H9 (cell line): ENCODE measurements around the gene TRUB2. TPM values are rescaled to one million over a fixed set of nuclear protein-coding genes. Genes with fewer than 3 reads are reported as not detected.

Experiments used
- DNase-seq: peaks from one replicate; pipeline ENCODE4 v3.0.0-alpha.2; 2017
- H2AFZ ChIP-seq: one replicate; pipeline ENCODE4 v1.6.1; 2013; ENCODE audit warnings: mild to moderate bottlenecking, low read length, control low read depth, moderate library complexity
- H2AK5ac ChIP-seq: 2 replicates; pipeline ENCODE4 v1.6.1; 2013; ENCODE audit warnings: low read length, control low read depth, mixed read lengths; ENCODE audit not compliant: insufficient read length
- H2BK120ac ChIP-seq: one replicate; pipeline ENCODE4 v1.6.1; 2013; ENCODE audit warnings: low read depth, mild to moderate bottlenecking, low read length, control low read depth, inconsistent platforms; ENCODE audit not compliant: poor library complexity, severe bottlenecking
- H2BK12ac ChIP-seq: 2 replicates; pipeline ENCODE4 v1.6.1; 2013; ENCODE audit warnings: low read length, control low read depth, mixed read lengths, low read depth; ENCODE audit not compliant: insufficient read length
- H2BK15ac ChIP-seq: 2 replicates; pipeline ENCODE4 v1.6.1; 2013; ENCODE audit warnings: low read depth, low read length, control low read depth
- H2BK20ac ChIP-seq: one replicate; pipeline ENCODE4 v1.6.1; 2013; ENCODE audit warnings: low read depth, mild to moderate bottlenecking, low read length, control low read depth, inconsistent platforms; ENCODE audit not compliant: poor library complexity, severe bottlenecking
- H2BK5ac ChIP-seq: 2 replicates; pipeline ENCODE4 v1.6.1; 2013; ENCODE audit warnings: low read length, control low read depth, mixed read lengths; ENCODE audit not compliant: insufficient read length
- H3K14ac ChIP-seq: 2 replicates; pipeline ENCODE4 v1.6.1; 2013; ENCODE audit warnings: low read length, control low read depth; ENCODE audit not compliant: insufficient read depth
- H3K18ac ChIP-seq: 2 replicates; pipeline ENCODE4 v1.6.1; 2013; ENCODE audit warnings: low read depth, mild to moderate bottlenecking, mixed read lengths, low read length, control low read depth; ENCODE audit not compliant: insufficient read length
- H3K23ac ChIP-seq: 2 replicates; pipeline ENCODE4 v1.6.1; 2013; ENCODE audit warnings: low read length, control low read depth, mixed read lengths, low read depth; ENCODE audit not compliant: insufficient read length
- H3K23me2 ChIP-seq: 2 replicates; pipeline ENCODE4 v1.6.1; 2013; ENCODE audit warnings: low read depth, mild to moderate bottlenecking, mixed read lengths, low read length, control low read depth; ENCODE audit not compliant: insufficient read length, poor library complexity, severe bottlenecking
- H3K27ac ChIP-seq: 2 replicates; pipeline ENCODE4 v1.5.1; 2013; ENCODE audit warnings: low read length, control low read depth, mixed read lengths, low read depth; ENCODE audit not compliant: insufficient read length
- H3K27me3 ChIP-seq: 2 replicates; pipeline ENCODE4 v1.6.1; 2013; ENCODE audit warnings: low read length, control low read depth, inconsistent platforms; ENCODE audit not compliant: insufficient read depth
- H3K4ac ChIP-seq: 2 replicates; pipeline ENCODE4 v1.6.1; 2013; ENCODE audit warnings: low read depth, mild to moderate bottlenecking, control low read depth, inconsistent platforms, low read length, moderate library complexity
- H3K4me1 ChIP-seq: 2 replicates; pipeline ENCODE4 v1.6.1; 2013; ENCODE audit warnings: low read length, control low read depth, inconsistent platforms; ENCODE audit not compliant: insufficient read depth
- H3K4me2 ChIP-seq: 2 replicates; pipeline ENCODE4 v1.6.1; 2013; ENCODE audit warnings: low read length, control low read depth, mixed read lengths; ENCODE audit not compliant: insufficient read length, insufficient read depth
- H3K56ac ChIP-seq: 2 replicates; pipeline ENCODE4 v1.6.1; 2013; ENCODE audit warnings: low read depth, mild to moderate bottlenecking, mixed read lengths, low read length, control low read depth; ENCODE audit not compliant: insufficient read length
- H3K79me1 ChIP-seq: 2 replicates; pipeline ENCODE4 v1.6.1; 2013; ENCODE audit warnings: low read depth, mild to moderate bottlenecking, moderate library complexity, low read length, control low read depth, inconsistent platforms; ENCODE audit not compliant: insufficient read depth, poor library complexity, severe bottlenecking
- H3K79me2 ChIP-seq: 2 replicates; pipeline ENCODE4 v1.6.1; 2013; ENCODE audit warnings: low read length, control low read depth, inconsistent platforms; ENCODE audit not compliant: insufficient read depth
- H3K9ac ChIP-seq: 2 replicates; pipeline ENCODE4 v1.6.1; 2013; ENCODE audit warnings: low read length, control low read depth, mixed read lengths; ENCODE audit not compliant: insufficient read length; ENCODE audit errors: extremely low read depth
- H3K9me3 ChIP-seq: one replicate; pipeline ENCODE4 v1.6.1; 2013; ENCODE audit warnings: low read depth, low read length, inconsistent platforms; ENCODE audit not compliant: control insufficient read depth
- H3T11ph ChIP-seq: one replicate; pipeline ENCODE4 v1.6.1; 2013; ENCODE audit warnings: mild to moderate bottlenecking, low read length, control low read depth, inconsistent platforms
- H4K20me1 ChIP-seq: one replicate; pipeline ENCODE4 v1.6.1; 2013; ENCODE audit not compliant: control insufficient read depth, insufficient read length, insufficient read depth
- H4K5ac ChIP-seq: 2 replicates; pipeline ENCODE4 v1.6.1; 2013; ENCODE audit warnings: low read depth, mild to moderate bottlenecking, mixed read lengths, low read length, control low read depth; ENCODE audit not compliant: insufficient read length
- H4K8ac ChIP-seq: replicated peaks from 2 replicates; pipeline ENCODE4 v1.6.1; 2013; ENCODE audit warnings: low read length, control low read depth, mixed read lengths, low read depth; ENCODE audit not compliant: insufficient read length
- H4K91ac ChIP-seq: 2 replicates; pipeline ENCODE4 v1.6.1; 2013; ENCODE audit warnings: low read depth, mild to moderate bottlenecking, moderate library complexity, mixed read lengths, low read length, control low read depth; ENCODE audit not compliant: insufficient read length
- H3K27ac Mint-ChIP-seq, 3 experiments: 2 replicates in 2 of 3; 3 replicates in 1 of 3; pipeline ENCODE4 v1.8.0; 2020 to 2021; ENCODE audit warnings: mixed read lengths in 3 of 3, mild to moderate bottlenecking in 1 of 3, moderate library complexity in 1 of 3
- H3K27me3 Mint-ChIP-seq: 2 replicates; pipeline ENCODE4 v1.8.0; 2021; ENCODE audit warnings: low read depth, mild to moderate bottlenecking, moderate library complexity, mixed read lengths
- H3K36me3 Mint-ChIP-seq, 3 experiments: 2 replicates in 2 of 3; 3 replicates in 1 of 3; pipeline ENCODE4 v1.8.0; 2020 to 2021; ENCODE audit warnings: low read depth in 3 of 3, mixed read lengths in 3 of 3; ENCODE audit not compliant: insufficient read depth in 1 of 3
- H3K4me1 Mint-ChIP-seq, 2 experiments: 2 replicates each; pipeline ENCODE4 v1.8.0; 2020; ENCODE audit warnings: mixed read lengths in 2 of 2
- H3K4me3 Mint-ChIP-seq, 2 experiments: 2 replicates in 1 of 2; 3 replicates in 1 of 2; pipeline ENCODE4 v1.8.0; 2020 to 2021; ENCODE audit warnings: mild to moderate bottlenecking in 2 of 2, mixed read lengths in 2 of 2, moderate library complexity in 1 of 2
- H3K9me3 Mint-ChIP-seq, 2 experiments: 2 replicates in 1 of 2; 3 replicates in 1 of 2; pipeline ENCODE4 v1.8.0; 2020; ENCODE audit warnings: mild to moderate bottlenecking in 2 of 2, mixed read lengths in 2 of 2, moderate library complexity in 1 of 2
- CTCF ChIP-seq: fragments of 200-600 bp; sonication (generic); conservative IDR thresholded peaks from 3 replicates; pipeline ENCODE4 v1.8.0; 2021; ENCODE audit warnings: antibody characterized with exemption, mild to moderate bottlenecking
- WGBS: extraction: QIAGEN DNeasy Blood & Tissue Kit; methylation state at CpG from one replicate; pipeline ENCODE4 v1.1.7; 2013; ENCODE audit warnings: missing lambda C conversion rate, low lambda C conversion rate, mixed read lengths; ENCODE audit not compliant: insufficient read length; ENCODE audit errors: extremely low coverage; 5-methylcytosine and 5-hydroxymethylcytosine counted together
- total RNA-seq: library from RNA; stranded (reverse); gene quantifications from 2 replicates; pipeline ENCODE4 v1.2.1, GENCODE V29; 2021

Gene TRUB2
- total RNA-seq, 1 experiment from 2014 or later: 38.3 TPM

DNA sequence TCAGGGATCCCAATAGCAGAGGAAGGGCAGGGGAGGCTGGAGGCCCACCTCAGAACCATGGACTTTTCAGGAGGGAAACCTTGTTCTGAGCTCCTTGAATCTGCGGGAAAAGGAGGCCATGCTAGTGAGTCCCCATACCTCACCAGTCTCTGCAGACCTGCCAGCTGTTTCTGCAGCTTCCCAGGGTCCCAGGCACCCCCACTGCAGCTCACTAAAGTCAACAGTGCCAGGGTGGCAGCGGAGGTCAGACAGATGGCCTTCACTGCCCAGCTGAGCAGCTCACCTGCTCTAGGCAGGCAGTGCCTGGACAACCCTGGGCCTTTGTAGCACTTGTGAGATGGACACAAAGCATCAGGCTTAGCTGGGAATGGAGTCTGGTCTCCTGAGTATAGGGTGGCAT is 13.7 kb upstream of the TRUB2 start:
- no peak overlapping the region for H2AFZ ChIP-seq
- H3K14ac ChIP-seq: no peak overlapping the region
- H3K9me3 ChIP-seq: no peaks in the 10 kb centered on the region
- no peaks in the 10 kb centered on the region for H3K27me3 ChIP-seq
- H3K4me1 ChIP-seq: no peaks in the 10 kb centered on the region
- no CpG with 5 or more reads among the region's 2 CpGs for WGBS
- Mint-ChIP-seq H3K4me1 (no peaks in the 10 kb centered on the region), H3K27me3 (no peaks in the 10 kb centered on the region), H3K27ac (no peak overlapping the region), H3K36me3 (peaks cover 0 to 13% (median 4%) of the 10 kb centered on the region in 3 experiments; a peak in 4 of 7 replicates), H3K4me3 (no peak overlapping the region), H3K9me3 (no peaks in the 10 kb centered on the region)
- H3K4ac ChIP-seq: no peak overlapping the region
- no peak overlapping the region for H2BK20ac ChIP-seq
- no peak overlapping the region for H2BK15ac ChIP-seq
- no peaks in the 10 kb centered on the region for H3K79me2 ChIP-seq
- H4K8ac ChIP-seq: no peak overlapping the region
- no peak overlapping the region for H3K56ac ChIP-seq
- no peaks in the 10 kb centered on the region for H3K23me2 ChIP-seq
- H3K27ac ChIP-seq: no peak overlapping the region
- no peak for DNase-seq
- H3K79me1 ChIP-seq: no peaks in the 10 kb centered on the region
- no peak overlapping the region for H3K4me2 ChIP-seq
- H4K20me1 ChIP-seq: no peaks in the 10 kb centered on the region
- no peak for TF ChIP-seq CTCF
- no peak overlapping the region for H4K5ac ChIP-seq
- H3K18ac ChIP-seq: no peak overlapping the region
- H2BK5ac ChIP-seq: no peak overlapping the region
- no peak overlapping the region for H3K23ac ChIP-seq
- H2BK12ac ChIP-seq: no peak overlapping the region
- no peak overlapping the region for H2BK120ac ChIP-seq
- H3K9ac ChIP-seq: no peak overlapping the region
- no peak overlapping the region for H2AK5ac ChIP-seq
- no peak overlapping the region for H3T11ph ChIP-seq
- H4K91ac ChIP-seq: no peak overlapping the region
